ENCODE results near the gene COX8C. TPM values are rescaled to one million over a fixed set of nuclear protein-coding genes. Genes with fewer than 3 reads are reported as not detected.

Gene COX8C
- total and polyA plus RNA-seq, 2 experiments from 2014 or later: 0.73 TPM; not detected in 1

GRCh38 chr14:93368996-93369712, 22.2 kb downstream of the COX8C start:
- no peaks in the 10 kb centered on the region for H3K27me3 Mint-ChIP-seq (ENCODE audit: insufficient read depth, low read depth, poor library complexity)
- H3K4me3 Mint-ChIP-seq: no peak overlapping the region
- no peaks in the 10 kb centered on the region for H3K79me2 ChIP-seq (replicated peaks; ENCODE audit: insufficient read depth)
- H3K9me2 ChIP-seq (ENCODE audit: insufficient read depth): no peaks in the 10 kb centered on the region
- no peaks in the 10 kb centered on the region for H3K4me1 Mint-ChIP-seq
- H3K4me3 ChIP-seq: no peak overlapping the region
- H3K4me1 ChIP-seq (ENCODE audit: insufficient read depth): no peaks in the 10 kb centered on the region
- peaks cover 3% of the 10 kb centered on the region; the same call in 1 of the 3 replicates for H3K9me3 Mint-ChIP-seq
- H3K27me3 ChIP-seq (ENCODE audit: insufficient read depth): no peaks in the 10 kb centered on the region
- no peak overlapping the region for H3K4me2 ChIP-seq
- no peak overlapping the region for H3K27ac ChIP-seq (ENCODE audit: low read depth)
- H4K20me1 ChIP-seq (replicated peaks; ENCODE audit: insufficient read depth): no peaks in the 10 kb centered on the region
- H3K27ac Mint-ChIP-seq: no peak overlapping the region
- H3F3A ChIP-seq (replicated peaks; ENCODE audit: low read depth): no peaks in the 10 kb centered on the region
- H3K36me3 Mint-ChIP-seq (ENCODE audit: low read depth): no peaks in the 10 kb centered on the region
- TF ChIP-seq CTCF (conservative IDR thresholded peaks at IDR 0.05; ENCODE audit: low read depth in 2 of 2) (no peak), JUNB (IDR thresholded peaks at IDR 0.05; ENCODE audit: unreplicated experiment) (no peak), EZH2phosphoT487 (IDR thresholded peaks at IDR 0.05; ENCODE audit: unreplicated experiment) (no peak), NANOG (IDR thresholded peaks at IDR 0.05; ENCODE audit: borderline replicate concordance) (no peak), CREB1 (CRISPR knock-in tag; IDR thresholded peaks at IDR 0.05; ENCODE audit: low read depth) (no peak), EZH2 (IDR thresholded peaks at IDR 0.05; ENCODE audit: low read depth, unreplicated experiment) (no peak), ZNF114 (CRISPR knock-in tag; IDR thresholded peaks at IDR 0.05) (no peak), POLR2AphosphoS5 (IDR thresholded peaks at IDR 0.05; ENCODE audit: low read depth) (no peak), STAT1 (IDR thresholded peaks at IDR 0.05; ENCODE audit: unreplicated experiment) (no peak)
- TF ChIP-seq, protein P1, sequence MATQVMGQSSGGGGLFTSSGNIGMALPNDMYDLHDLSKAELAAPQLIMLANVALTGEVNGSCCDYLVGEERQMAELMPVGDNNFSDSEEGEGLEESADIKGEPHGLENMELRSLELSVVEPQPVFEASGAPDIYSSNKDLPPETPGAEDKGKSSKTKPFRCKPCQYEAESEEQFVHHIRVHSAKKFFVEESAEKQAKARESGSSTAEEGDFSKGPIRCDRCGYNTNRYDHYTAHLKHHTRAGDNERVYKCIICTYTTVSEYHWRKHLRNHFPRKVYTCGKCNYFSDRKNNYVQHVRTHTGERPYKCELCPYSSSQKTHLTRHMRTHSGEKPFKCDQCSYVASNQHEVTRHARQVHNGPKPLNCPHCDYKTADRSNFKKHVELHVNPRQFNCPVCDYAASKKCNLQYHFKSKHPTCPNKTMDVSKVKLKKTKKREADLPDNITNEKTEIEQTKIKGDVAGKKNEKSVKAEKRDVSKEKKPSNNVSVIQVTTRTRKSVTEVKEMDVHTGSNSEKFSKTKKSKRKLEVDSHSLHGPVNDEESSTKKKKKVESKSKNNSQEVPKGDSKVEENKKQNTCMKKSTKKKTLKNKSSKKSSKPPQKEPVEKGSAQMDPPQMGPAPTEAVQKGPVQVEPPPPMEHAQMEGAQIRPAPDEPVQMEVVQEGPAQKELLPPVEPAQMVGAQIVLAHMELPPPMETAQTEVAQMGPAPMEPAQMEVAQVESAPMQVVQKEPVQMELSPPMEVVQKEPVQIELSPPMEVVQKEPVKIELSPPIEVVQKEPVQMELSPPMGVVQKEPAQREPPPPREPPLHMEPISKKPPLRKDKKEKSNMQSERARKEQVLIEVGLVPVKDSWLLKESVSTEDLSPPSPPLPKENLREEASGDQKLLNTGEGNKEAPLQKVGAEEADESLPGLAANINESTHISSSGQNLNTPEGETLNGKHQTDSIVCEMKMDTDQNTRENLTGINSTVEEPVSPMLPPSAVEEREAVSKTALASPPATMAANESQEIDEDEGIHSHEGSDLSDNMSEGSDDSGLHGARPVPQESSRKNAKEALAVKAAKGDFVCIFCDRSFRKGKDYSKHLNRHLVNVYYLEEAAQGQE (IDR thresholded peaks at IDR 0.05; ENCODE audit: unreplicated experiment): no peak
- TF ChIP-seq, protein P2, sequence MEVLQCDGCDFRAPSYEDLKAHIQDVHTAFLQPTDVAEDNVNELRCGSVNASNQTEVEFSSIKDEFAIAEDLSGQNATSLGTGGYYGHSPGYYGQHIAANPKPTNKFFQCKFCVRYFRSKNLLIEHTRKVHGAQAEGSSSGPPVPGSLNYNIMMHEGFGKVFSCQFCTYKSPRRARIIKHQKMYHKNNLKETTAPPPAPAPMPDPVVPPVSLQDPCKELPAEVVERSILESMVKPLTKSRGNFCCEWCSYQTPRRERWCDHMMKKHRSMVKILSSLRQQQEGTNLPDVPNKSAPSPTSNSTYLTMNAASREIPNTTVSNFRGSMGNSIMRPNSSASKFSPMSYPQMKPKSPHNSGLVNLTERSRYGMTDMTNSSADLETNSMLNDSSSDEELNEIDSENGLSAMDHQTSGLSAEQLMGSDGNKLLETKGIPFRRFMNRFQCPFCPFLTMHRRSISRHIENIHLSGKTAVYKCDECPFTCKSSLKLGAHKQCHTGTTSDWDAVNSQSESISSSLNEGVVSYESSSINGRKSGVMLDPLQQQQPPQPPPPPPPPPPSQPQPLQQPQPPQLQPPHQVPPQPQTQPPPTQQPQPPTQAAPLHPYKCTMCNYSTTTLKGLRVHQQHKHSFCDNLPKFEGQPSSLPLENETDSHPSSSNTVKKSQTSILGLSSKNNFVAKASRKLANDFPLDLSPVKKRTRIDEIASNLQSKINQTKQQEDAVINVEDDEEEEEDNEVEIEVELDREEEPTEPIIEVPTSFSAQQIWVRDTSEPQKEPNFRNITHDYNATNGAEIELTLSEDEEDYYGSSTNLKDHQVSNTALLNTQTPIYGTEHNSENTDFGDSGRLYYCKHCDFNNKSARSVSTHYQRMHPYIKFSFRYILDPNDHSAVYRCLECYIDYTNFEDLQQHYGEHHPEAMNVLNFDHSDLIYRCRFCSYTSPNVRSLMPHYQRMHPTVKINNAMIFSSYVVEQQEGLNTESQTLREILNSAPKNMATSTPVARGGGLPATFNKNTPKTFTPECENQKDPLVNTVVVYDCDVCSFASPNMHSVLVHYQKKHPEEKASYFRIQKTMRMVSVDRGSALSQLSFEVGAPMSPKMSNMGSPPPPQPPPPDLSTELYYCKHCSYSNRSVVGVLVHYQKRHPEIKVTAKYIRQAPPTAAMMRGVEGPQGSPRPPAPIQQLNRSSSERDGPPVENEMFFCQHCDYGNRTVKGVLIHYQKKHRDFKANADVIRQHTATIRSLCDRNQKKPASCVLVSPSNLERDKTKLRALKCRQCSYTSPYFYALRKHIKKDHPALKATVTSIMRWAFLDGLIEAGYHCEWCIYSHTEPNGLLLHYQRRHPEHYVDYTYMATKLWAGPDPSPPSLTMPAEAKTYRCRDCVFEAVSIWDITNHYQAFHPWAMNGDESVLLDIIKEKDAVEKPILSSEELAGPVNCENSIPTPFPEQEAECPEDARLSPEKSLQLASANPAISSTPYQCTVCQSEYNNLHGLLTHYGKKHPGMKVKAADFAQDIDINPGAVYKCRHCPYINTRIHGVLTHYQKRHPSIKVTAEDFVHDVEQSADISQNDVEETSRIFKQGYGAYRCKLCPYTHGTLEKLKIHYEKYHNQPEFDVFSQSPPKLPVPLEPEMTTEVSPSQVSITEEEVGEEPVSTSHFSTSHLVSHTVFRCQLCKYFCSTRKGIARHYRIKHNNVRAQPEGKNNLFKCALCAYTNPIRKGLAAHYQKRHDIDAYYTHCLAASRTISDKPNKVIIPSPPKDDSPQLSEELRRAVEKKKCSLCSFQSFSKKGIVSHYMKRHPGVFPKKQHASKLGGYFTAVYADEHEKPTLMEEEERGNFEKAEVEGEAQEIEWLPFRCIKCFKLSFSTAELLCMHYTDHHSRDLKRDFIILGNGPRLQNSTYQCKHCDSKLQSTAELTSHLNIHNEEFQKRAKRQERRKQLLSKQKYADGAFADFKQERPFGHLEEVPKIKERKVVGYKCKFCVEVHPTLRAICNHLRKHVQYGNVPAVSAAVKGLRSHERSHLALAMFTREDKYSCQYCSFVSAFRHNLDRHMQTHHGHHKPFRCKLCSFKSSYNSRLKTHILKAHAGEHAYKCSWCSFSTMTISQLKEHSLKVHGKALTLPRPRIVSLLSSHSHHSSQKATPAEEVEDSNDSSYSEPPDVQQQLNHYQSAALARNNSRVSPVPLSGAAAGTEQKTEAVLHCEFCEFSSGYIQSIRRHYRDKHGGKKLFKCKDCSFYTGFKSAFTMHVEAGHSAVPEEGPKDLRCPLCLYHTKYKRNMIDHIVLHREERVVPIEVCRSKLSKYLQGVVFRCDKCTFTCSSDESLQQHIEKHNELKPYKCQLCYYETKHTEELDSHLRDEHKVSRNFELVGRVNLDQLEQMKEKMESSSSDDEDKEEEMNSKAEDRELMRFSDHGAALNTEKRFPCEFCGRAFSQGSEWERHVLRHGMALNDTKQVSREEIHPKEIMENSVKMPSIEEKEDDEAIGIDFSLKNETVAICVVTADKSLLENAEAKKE (CRISPR knock-in tag; IDR thresholded peaks at IDR 0.05): no peak
- DNase-seq (ENCODE audit: low spot score): no peak
- no peak for ATAC-seq
- H2AFZ ChIP-seq: peak overlapping the region; percentile 76; the same call in 1 of the 2 replicates
- H3K36me3 ChIP-seq (ENCODE audit: insufficient read depth): no peaks in the 10 kb centered on the region

Data from GM23338 (cell line).